Skeletal muscle tissue (tissue), 4 donors: ENCODE results near the gene PPP3R2. TPM values are rescaled to one million over a fixed set of nuclear protein-coding genes. Genes with fewer than 3 reads are reported as not detected.

Experiments
- H3K27ac ChIP-seq: one replicate; pipeline ENCODE4 v1.7.0; 2013; ENCODE audit warnings: mild to moderate bottlenecking, low read depth, low read length, inconsistent platforms
- H3K27me3 ChIP-seq, 3 donors: one replicate each; pipeline ENCODE4 v1.7.0; 2013; ENCODE audit warnings: low read length in 3 of 3; ENCODE audit not compliant: control insufficient read depth in 3 of 3, insufficient read depth in 3 of 3
- H3K36me3 ChIP-seq, 3 donors: one replicate each; pipeline ENCODE4 v1.7.0; 2013; ENCODE audit warnings: low read length in 3 of 3; ENCODE audit not compliant: control insufficient read depth in 3 of 3, insufficient read depth in 3 of 3
- H3K4me1 ChIP-seq, 3 donors: one replicate each; pipeline ENCODE4 v1.7.0; 2013; ENCODE audit warnings: low read length in 3 of 3, mild to moderate bottlenecking in 3 of 3; ENCODE audit not compliant: control insufficient read depth in 3 of 3, insufficient read depth in 3 of 3
- H3K4me3 ChIP-seq, 3 donors: one replicate each; pipeline ENCODE4 v1.7.0; 2013; ENCODE audit warnings: low read length in 3 of 3
- H3K9ac ChIP-seq, 3 donors: one replicate each; pipeline ENCODE4 v1.7.0; 2013; ENCODE audit warnings: low read length in 3 of 3, mild to moderate bottlenecking in 3 of 3, moderate library complexity in 2 of 3, low read depth in 1 of 3
- H3K9me3 ChIP-seq, 3 donors: one replicate each; pipeline ENCODE4 v1.7.0; 2013; ENCODE audit warnings: low read length in 3 of 3; ENCODE audit not compliant: control insufficient read depth in 3 of 3
- total RNA-seq: library from RNA; depleted of rRNA; stranded (reverse); fragments of >200 nt; gene quantifications from one replicate; pipeline ENCODE4 v1.2.3, GENCODE V29; 2014
- donor health status: Osteomylitis.

PPP3R2 gene, protein sequence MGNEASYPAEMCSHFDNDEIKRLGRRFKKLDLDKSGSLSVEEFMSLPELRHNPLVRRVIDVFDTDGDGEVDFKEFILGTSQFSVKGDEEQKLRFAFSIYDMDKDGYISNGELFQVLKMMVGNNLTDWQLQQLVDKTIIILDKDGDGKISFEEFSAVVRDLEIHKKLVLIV
- total RNA-seq, result not detected

DNA sequence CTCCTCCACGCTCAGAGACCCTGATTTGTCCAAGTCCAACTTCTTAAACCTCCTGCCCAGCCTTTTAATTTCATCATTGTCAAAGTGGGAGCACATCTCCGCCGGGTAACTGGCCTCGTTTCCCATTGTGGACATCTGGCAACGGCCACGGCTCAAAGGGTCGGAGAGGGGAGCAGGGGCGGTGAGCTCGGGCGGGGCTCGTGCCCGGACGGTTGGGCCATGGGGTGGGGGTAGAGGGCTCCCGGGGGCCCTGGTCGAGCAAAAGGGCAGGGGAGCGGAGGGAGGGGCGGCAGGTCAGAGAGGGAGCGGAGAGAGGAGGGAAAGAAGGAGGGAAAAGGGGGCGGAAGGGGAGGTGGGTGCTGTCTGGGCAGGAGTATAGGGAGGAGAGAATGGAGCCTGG lies at the start of gene PPP3R2:
Gene PPP3R2, minus strand, starts transcription at position 174 of the 400 bp plus-strand sequence. Its CDS starts 48 bp downstream, at position 126.
- no peak within 1 kb of the TSS for H3K9ac ChIP-seq
- H3K27me3 ChIP-seq, result no peaks in the 10 kb centered on the region
- H3K4me1 ChIP-seq, result no peaks in the 10 kb centered on the region
- H3K4me3 ChIP-seq, result no peak within 1 kb of the TSS
- no peak within 1 kb of the TSS for H3K27ac ChIP-seq
- H3K36me3 ChIP-seq, result no peaks in the 10 kb centered on the region
- no peaks in the 10 kb centered on the region for H3K9me3 ChIP-seq

DNA sequence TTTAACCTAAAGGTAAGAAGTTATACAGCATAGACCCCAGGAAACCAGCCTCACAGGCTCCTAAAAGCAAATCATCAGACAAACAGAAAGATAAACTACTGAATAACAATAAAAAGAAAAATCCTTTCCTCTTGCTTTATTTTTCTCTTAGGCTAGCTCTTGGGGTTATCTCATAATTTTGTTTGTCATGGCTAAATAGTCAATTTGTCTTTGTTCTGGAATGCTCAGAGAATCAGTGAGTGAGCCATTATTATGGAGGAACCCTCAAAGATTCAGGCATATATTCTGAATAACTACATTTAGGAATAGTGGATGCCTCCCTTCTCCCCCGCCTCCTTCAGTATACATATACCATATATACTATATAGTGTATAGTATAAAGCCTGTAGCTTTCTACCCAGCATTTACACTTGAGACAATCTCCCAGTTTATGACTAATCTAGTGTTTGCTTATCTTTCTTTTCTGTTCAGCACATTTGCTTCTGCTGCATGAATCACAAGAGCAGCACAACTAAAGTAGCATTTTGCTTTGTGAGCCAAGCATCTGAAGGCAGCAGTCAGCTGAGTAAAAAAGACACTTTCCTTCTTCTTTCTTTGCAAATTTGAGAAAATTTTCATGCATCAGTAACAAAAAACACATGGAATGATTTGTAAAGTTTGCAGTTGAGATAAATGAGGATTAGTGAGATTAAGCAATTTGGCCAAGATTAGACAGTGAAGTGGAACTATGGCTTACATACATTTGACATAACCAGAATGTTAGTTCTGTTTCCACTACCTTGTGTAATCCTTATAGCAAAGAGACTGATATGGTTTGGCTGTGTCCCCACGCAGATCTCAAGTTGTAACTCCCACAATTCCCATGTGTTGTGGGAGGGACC lies 45.3 kb upstream of the PPP3R2 start:
- no peak overlapping the region for H3K9ac ChIP-seq
- H3K27ac ChIP-seq, result no peak overlapping the region
- H3K9me3 ChIP-seq, result peaks cover 0 to 2% (median 0%) of the 10 kb centered on the region in 3 donors
- no peaks in the 10 kb centered on the region for H3K4me1 ChIP-seq
- no peaks in the 10 kb centered on the region for H3K27me3 ChIP-seq
- H3K36me3 ChIP-seq, result no peaks in the 10 kb centered on the region
- no peak overlapping the region for H3K4me3 ChIP-seq

DNA sequence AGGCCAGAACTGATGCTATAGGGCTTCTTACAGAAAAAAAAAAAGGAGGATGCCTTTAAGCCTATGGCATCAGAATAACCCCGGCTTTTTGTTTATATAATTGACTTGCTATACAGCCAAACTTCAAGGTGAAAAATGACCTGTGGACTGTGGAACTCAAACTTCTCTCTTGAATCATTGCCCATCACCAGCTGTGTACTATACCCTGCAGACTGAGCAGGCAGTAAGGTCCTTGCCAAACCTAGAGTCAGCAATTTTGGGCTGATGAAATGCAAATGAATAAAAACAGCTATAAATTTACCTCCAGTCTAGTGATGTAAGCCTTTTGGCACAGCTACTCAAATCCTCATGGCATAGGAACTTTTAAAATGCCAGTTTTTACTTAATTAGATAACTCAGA lies 44.5 kb upstream of the PPP3R2 start:
- H3K27ac ChIP-seq, result no peak overlapping the region
- H3K27me3 ChIP-seq, result no peaks in the 10 kb centered on the region
- no peak overlapping the region for H3K4me3 ChIP-seq
- peaks cover 0 to 2% (median 0%) of the 10 kb centered on the region in 3 donors for H3K9me3 ChIP-seq
- H3K36me3 ChIP-seq, result no peaks in the 10 kb centered on the region
- H3K4me1 ChIP-seq, result no peaks in the 10 kb centered on the region
- H3K9ac ChIP-seq, result no peak overlapping the region

DNA sequence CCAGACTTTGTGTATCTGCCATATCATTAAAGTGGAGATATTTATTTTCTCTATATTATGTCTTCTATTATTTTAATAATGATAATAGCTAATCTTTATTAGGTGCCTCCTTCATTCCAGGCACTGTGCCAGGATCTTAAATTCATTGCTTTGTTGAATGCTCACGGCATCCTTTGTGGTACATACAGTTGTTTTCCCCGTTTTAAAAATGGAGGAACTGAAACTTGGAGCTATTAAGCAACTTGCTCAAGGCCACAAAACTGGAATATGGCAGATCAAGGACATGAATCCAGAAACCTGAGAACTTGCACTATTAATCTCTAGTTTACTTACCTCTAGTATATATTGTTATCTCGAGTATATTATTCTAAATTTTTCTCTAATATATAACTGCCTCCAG lies 41.5 kb upstream of the PPP3R2 start:
- no peak overlapping the region for H3K27ac ChIP-seq
- H3K9me3 ChIP-seq, result no peaks in the 10 kb centered on the region
- no peaks in the 10 kb centered on the region for H3K27me3 ChIP-seq
- no peak overlapping the region for H3K4me3 ChIP-seq
- H3K36me3 ChIP-seq, result no peaks in the 10 kb centered on the region
- H3K9ac ChIP-seq, result no peak overlapping the region
- H3K4me1 ChIP-seq, result no peaks in the 10 kb centered on the region

DNA sequence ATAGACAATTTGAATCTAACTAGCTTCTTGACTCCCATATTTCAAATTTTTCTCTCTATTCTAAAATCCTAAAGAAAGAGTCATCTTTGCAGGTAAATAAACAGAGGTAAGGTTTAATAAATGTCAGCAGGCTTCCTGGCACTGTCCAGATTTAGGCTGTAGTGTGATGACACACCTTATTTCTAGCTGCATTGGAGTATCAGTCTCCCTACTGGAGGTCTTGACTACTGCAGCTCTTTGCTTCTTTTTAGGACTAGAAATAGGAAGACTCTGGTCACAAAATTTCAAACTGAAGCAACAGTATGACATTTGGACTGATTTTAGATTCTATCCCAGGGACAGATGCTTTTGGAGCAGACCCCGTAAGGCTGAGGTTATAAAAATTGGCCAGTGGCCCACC lies 40.7 kb upstream of the PPP3R2 start:
- Histone ChIP-seq H3K36me3 (no peaks in the 10 kb centered on the region), H3K27me3 (no peaks in the 10 kb centered on the region), H3K4me3 (no peak overlapping the region), H3K27ac (no peak overlapping the region), H3K9me3 (no peaks in the 10 kb centered on the region), H3K9ac (no peak overlapping the region), H3K4me1 (no peaks in the 10 kb centered on the region)

DNA sequence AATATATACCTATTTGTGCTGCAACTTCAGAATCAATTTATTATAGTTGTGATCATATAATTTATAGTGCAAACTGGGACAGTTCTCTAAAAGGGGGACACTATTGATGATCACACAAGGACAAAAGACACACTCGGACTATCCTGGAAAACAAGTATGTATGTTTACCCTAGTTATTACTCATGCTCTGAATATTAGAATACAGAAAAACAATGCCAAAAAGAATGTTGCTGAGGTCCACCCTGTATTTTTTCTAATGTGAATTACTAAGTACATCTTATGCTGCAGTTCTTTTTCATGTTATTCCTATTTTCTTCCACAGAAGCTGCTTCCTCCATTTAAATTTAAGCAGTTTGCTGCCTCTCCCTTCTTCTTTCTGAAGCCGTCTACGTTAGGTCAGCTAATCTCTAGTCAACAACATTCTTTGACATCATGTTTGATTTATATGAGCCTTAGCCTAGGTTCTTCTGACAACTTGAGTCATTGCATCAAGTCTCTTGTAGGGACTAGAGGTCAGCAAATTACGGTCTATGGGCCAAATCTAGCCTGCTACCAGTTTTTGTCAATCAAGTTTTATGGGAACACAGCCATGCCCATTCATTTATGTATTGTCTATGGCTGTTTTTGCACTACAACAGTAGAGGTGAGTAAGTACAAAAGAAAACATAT lies 40.1 kb upstream of the PPP3R2 start:
- H3K9me3 ChIP-seq, result no peaks in the 10 kb centered on the region
- no peaks in the 10 kb centered on the region for H3K4me1 ChIP-seq
- no peak overlapping the region for H3K27ac ChIP-seq
- no peak overlapping the region for H3K9ac ChIP-seq
- no peaks in the 10 kb centered on the region for H3K36me3 ChIP-seq
- no peak overlapping the region for H3K4me3 ChIP-seq
- H3K27me3 ChIP-seq, result no peaks in the 10 kb centered on the region

DNA sequence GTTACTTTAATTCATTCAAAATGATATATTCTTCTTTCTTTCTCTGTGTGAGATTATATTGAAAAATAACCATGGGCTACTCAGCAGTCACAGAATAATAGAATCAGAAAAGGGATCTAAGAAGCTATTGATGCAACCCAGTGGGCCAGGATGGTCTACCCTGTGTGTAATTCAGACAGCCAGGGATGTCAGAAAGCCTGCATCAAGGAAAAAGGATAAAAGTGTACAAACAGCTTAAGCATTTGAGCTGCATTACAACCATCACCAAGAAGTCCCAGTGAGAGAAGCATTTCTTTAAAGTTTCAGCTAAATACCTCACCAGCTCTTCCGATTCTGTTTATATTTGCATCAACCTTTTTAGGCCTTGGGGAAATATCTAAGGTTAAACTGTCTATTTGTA lies 37.8 kb upstream of the PPP3R2 start:
- Histone ChIP-seq H3K9me3 (no peaks in the 10 kb centered on the region), H3K27me3 (no peaks in the 10 kb centered on the region), H3K36me3 (no peaks in the 10 kb centered on the region), H3K4me3 (no peak overlapping the region), H3K4me1 (no peaks in the 10 kb centered on the region), H3K27ac (no peak overlapping the region), H3K9ac (no peak overlapping the region)

DNA sequence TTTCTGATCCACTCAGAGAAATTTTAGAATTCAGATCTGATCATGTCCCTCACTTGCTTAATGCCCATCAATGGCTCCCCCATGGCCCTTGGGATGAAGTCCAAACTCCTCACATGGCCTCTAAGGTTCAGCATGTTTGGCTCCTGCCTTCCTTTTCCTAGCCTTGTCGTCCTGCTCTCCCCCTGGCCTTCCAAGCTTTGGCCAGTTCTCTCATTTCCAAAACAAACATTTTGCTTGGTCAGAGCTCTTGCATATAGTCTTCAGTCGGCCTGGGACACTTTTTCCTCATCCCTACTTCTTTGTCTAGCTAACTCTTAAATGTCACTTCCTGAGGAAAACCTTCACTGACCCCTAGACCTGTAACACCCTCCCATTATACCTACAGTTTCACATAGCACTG lies 37.1 kb upstream of the PPP3R2 start:
- H3K27ac ChIP-seq, result no peak overlapping the region
- no peak overlapping the region for H3K9ac ChIP-seq
- no peaks in the 10 kb centered on the region for H3K4me1 ChIP-seq
- no peaks in the 10 kb centered on the region for H3K9me3 ChIP-seq
- H3K27me3 ChIP-seq, result no peaks in the 10 kb centered on the region
- H3K4me3 ChIP-seq, result no peak overlapping the region
- no peaks in the 10 kb centered on the region for H3K36me3 ChIP-seq

DNA sequence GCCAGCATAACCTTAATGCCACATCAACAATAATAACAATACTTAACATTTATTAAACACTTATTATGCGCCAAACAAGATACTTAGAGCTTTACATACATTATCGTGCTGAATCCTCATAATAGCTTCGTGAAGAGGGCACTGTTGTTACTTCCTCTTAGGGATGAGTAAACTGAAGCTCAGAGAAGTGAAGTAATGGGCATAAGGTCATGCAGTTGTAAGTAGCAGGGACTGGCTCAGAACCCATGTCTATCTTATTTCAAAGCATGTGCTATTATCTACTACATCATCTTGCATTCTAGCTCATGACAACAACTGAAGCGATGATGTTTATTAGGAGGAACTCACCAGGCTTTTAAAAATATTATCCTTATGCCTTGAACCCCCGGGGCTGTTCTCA lies 34.9 kb upstream of the PPP3R2 start:
- H3K9me3 ChIP-seq, result no peaks in the 10 kb centered on the region
- H3K27me3 ChIP-seq, result no peaks in the 10 kb centered on the region
- H3K27ac ChIP-seq, result no peak overlapping the region
- no peaks in the 10 kb centered on the region for H3K4me1 ChIP-seq
- H3K36me3 ChIP-seq, result no peaks in the 10 kb centered on the region
- no peak overlapping the region for H3K4me3 ChIP-seq
- H3K9ac ChIP-seq, result no peak overlapping the region

DNA sequence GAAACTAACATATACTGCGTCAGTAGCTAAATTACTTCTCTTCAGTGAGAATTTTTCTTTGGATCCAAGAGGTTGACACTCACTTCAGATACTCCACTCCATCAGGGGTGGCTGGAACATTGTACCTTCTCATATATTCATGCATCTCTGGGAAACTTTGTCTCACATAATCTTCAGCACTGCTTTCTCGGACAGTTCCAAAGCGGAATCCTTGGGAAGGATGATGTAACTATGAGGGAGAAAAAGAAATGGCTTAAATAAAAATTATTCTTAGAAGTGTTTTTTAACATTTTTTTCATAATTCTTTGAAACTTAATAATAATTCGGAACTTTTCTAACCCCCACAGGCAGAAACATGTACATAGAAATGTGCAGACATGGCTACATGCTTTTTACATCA lies 33.4 kb upstream of the PPP3R2 start:
- Histone ChIP-seq H3K27ac (no peak overlapping the region), H3K27me3 (no peaks in the 10 kb centered on the region), H3K4me1 (no peaks in the 10 kb centered on the region), H3K9me3 (no peaks in the 10 kb centered on the region), H3K36me3 (no peaks in the 10 kb centered on the region), H3K9ac (no peak overlapping the region), H3K4me3 (no peak overlapping the region)
